Activated naive CD8-positive, alpha-beta T cell (primary cell): ENCODE data around the gene SPTLC2.
"Not testable (repeated sequence)": the region's sequence is repeated elsewhere in the genome, so short reads cannot be mapped to it uniquely, and the experiment has no call there.

Source experiments
- H3K27ac Mint-ChIP-seq: one replicate; pipeline ENCODE4 v1.8.0; 2021; ENCODE audit warnings: mixed read lengths
- H3K27me3 Mint-ChIP-seq: one replicate; pipeline ENCODE4 v1.8.0; 2021; ENCODE audit warnings: mixed read lengths
- H3K36me3 Mint-ChIP-seq: one replicate; pipeline ENCODE4 v1.8.0; 2021; ENCODE audit warnings: mixed read lengths
- H3K4me1 Mint-ChIP-seq: one replicate; pipeline ENCODE4 v1.8.0; 2021; ENCODE audit warnings: low read depth, mixed read lengths
- H3K4me3 Mint-ChIP-seq: one replicate; pipeline ENCODE4 v1.8.0; 2021; ENCODE audit warnings: mild to moderate bottlenecking, mixed read lengths
- H3K9me3 Mint-ChIP-seq: one replicate; pipeline ENCODE4 v1.8.0; 2021; ENCODE audit warnings: low read depth, mixed read lengths

SPTLC2 gene

DNA sequence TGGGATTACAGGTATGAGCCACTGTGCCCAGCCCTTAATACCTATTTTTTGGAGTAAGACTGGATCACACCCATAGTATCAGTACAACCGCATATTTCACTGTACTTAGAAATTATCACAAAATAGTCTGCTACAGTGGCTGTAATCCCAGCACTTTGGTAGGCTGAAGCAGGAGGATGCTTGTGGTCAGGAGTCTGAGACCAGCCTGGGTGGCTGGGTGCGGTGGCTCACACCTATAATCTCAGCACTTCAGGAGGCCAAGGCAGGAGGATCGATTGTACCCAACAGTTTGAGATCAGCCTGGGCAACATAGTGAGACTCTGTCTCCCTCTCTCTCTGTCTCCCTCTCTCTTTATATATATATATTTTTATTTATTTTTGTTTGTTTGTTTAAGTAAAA lies 5.9 kb downstream of the SPTLC2 start:
- no peak overlapping the region for H3K4me3 Mint-ChIP-seq
- peaks cover 64% of the 10 kb centered on the region for H3K4me1 Mint-ChIP-seq
- H3K36me3 Mint-ChIP-seq: peaks cover 3% of the 10 kb centered on the region
- H3K27me3 Mint-ChIP-seq: no peaks in the 10 kb centered on the region
- no peak overlapping the region for H3K27ac Mint-ChIP-seq
- no peaks in the 10 kb centered on the region for H3K9me3 Mint-ChIP-seq

GRCh38 chr14:77609922-77610321 lies 6.5 kb downstream of the SPTLC2 start:
- H3K9me3 Mint-ChIP-seq: no peaks in the 10 kb centered on the region
- peaks cover 63% of the 10 kb centered on the region for H3K4me1 Mint-ChIP-seq
- H3K36me3 Mint-ChIP-seq: peaks cover under 1% of the 10 kb centered on the region
- no peaks in the 10 kb centered on the region for H3K27me3 Mint-ChIP-seq
- no peak overlapping the region for H3K4me3 Mint-ChIP-seq
- H3K27ac Mint-ChIP-seq: no peak overlapping the region

DNA sequence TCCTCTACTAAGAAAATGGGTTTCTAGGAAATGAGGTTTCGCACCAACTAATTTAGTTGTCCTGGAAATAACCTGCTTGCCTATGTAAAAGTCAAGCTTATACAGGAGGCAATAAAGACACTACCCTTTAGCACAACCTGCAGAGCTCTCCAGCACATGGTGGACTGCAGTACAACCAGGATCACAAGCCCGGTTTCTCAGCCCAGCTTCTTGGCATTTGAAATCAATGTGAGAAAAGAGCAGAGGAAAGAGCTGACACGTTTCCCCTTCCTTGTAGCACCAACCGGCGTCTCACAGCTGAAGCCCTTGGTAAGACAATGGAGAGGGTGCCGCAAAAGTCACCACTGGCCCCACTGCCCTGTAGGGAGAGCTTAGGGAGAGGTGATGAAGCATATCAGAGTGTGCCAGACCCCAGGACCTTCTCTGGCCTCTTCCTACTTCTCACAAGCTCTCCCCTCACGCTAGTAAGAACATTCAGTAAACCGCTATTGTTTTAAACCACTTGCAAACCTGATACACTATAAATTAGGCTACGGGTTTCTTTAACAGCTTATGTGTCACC lies 8.6 kb downstream of the SPTLC2 start:
- Mint-ChIP-seq H3K4me3 (peak overlapping the region; percentile 23), H3K4me1 (peaks cover 58% of the 10 kb centered on the region), H3K27ac (peak overlapping the region; percentile 50), H3K36me3 (peaks cover 2% of the 10 kb centered on the region), H3K9me3 (no peaks in the 10 kb centered on the region), H3K27me3 (no peaks in the 10 kb centered on the region)

DNA sequence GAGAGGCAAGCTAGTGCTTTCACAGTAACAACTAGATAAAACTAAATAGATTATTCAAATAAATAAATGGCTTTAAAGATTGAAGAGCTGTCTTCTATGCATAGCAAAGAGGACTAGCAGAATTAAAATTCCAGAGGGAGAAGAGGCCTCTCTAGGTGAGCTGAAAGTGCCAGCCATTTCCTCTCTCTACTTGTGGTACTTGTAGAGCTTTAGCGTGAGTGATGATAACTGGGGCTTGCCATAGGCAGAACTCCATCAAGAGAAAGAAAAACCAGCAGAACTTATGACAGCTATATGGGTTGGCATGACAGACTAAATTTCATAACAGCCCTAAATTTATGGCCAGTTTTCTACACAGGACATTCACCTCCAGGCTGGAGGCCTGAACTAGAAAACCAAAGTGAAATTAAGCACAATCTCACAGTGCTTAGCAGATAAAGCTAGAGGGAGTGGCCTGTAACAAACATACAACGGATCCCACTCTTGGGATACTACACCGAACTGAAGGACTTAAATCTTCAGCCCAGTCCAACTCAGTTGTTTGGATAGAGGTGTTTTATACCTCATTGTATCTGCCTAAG lies 11.0 kb downstream of the SPTLC2 start:
- H3K4me3 Mint-ChIP-seq: no peak overlapping the region

DNA sequence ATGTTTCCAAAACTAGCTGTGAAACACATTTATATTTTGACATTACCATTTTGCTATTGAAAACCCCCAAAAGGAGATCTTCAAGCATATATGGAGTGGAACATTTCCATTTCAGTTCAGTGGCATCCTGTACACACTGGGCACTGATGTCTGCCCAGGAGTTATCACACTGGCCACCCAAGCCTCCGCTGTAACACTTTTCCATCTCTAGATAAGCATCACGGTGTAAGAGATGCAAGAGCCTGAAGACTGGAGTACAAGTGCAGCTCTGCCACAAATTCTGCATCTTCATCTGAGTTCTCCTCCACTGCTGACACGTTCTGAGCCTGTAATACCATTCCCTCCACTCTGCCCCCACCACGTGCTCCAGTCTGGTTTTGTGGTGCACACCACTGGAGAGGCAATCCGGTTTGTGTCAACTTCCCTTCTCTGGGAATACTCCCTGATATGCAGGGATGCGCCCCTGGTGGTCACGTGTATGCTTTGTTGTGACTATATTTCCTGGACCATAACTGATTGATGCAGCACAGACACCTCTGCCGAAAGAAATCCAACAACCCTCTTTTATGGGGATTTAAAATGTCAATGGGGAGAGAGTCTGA lies 12.7 kb downstream of the SPTLC2 start:
- H3K4me3 Mint-ChIP-seq: no peak overlapping the region
- no peaks in the 10 kb centered on the region for H3K27me3 Mint-ChIP-seq
- H3K36me3 Mint-ChIP-seq: peaks cover 2% of the 10 kb centered on the region
- H3K27ac Mint-ChIP-seq: no peak overlapping the region
- peaks cover 75% of the 10 kb centered on the region for H3K4me1 Mint-ChIP-seq
- H3K9me3 Mint-ChIP-seq: no peaks in the 10 kb centered on the region

More for the DNA sequence above, 11.0 kb downstream of the SPTLC2 start:
- no peaks in the 10 kb centered on the region for H3K27me3 Mint-ChIP-seq
- H3K4me1 Mint-ChIP-seq: peaks cover 63% of the 10 kb centered on the region
- no peaks in the 10 kb centered on the region for H3K9me3 Mint-ChIP-seq
- peaks cover 2% of the 10 kb centered on the region for H3K36me3 Mint-ChIP-seq
- H3K27ac Mint-ChIP-seq: peak overlapping the region; percentile 10

GRCh38 chr14:77603031-77603430 lies 13.4 kb downstream of the SPTLC2 start:
- Mint-ChIP-seq H3K9me3 (no peaks in the 10 kb centered on the region), H3K36me3 (peaks cover 2% of the 10 kb centered on the region), H3K4me3 (no peak overlapping the region), H3K4me1 (peaks cover 76% of the 10 kb centered on the region), H3K27me3 (no peaks in the 10 kb centered on the region), H3K27ac (no peak overlapping the region)

DNA sequence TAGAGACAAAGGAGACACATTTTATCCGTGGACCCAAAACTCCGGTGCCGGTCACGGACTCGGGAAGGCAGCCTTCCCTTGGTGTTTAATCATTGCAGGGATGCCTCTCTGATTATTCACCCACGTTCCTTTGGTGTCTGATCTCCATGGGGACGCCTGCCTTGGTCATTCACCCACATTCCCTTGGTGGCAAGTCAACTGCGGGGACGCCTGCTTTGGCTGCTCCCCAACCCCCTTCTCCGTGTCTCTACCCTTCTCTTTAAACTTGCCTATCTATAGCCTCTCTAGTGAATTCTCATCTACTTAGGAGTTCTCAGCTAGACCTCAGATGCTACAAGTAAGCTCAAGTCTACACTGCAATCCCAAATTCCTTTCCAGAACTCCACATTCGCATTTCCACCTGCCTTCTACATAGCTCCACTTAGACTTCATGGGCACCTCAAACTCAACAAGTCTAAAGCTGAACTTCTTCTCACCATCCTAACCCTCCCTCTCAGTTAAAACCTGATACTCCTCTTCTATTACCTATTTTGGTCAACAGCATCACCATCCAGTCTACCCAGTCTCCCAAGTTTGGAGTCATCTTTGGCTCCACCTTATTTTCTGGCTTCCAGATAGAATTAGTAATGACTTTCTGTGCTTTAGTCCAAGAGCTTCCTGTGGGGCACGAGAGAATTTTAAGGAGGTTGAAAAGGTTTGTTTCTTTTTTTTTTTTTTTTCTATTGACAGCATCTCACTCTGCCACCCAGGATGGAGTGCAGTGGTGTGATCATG lies 14.4 kb downstream of the SPTLC2 start:
- Mint-ChIP-seq H3K27ac (no peak overlapping the region), H3K36me3 (peaks cover 4% of the 10 kb centered on the region), H3K9me3 (no peaks in the 10 kb centered on the region), H3K27me3 (no peaks in the 10 kb centered on the region), H3K4me3 (no peak overlapping the region), H3K4me1 (peaks cover 67% of the 10 kb centered on the region)

DNA sequence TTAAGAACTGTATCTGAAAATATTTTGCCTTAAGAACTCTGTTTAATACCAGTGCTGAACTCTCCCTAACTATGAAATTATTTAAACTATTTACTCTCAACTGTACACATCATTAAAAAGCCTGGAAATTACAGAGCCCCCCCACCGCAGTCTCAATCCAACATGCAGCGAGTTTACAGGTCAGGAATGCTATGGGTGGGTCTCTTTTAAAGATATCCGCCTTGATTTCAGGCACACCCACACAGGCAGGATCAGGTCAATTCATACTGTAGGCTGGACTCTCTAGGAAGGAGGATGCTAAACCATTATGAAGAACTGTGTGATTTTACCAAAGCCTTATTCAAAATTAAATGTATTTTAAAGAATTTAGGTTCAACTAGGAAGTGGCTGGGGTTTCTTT lies 16.5 kb downstream of the SPTLC2 start:
- peaks cover 12% of the 10 kb centered on the region for H3K36me3 Mint-ChIP-seq
- no peaks in the 10 kb centered on the region for H3K9me3 Mint-ChIP-seq
- no peak overlapping the region for H3K4me3 Mint-ChIP-seq
- H3K27me3 Mint-ChIP-seq: no peaks in the 10 kb centered on the region
- peaks cover 56% of the 10 kb centered on the region for H3K4me1 Mint-ChIP-seq
- peak overlapping the region; percentile 37 for H3K27ac Mint-ChIP-seq

GRCh38 chr14:77598366-77599070 lies 17.9 kb downstream of the SPTLC2 start:
- peak overlapping the region; percentile 86 for H3K27ac Mint-ChIP-seq
- no peaks in the 10 kb centered on the region for H3K27me3 Mint-ChIP-seq
- peaks cover 62% of the 10 kb centered on the region for H3K4me1 Mint-ChIP-seq
- peak overlapping the region; percentile 71 for H3K4me3 Mint-ChIP-seq
- no peaks in the 10 kb centered on the region for H3K9me3 Mint-ChIP-seq
- peaks cover 14% of the 10 kb centered on the region for H3K36me3 Mint-ChIP-seq

GRCh38 chr14:77593501-77593961 lies 22.9 kb downstream of the SPTLC2 start:
- Mint-ChIP-seq H3K4me1 (peaks cover 56% of the 10 kb centered on the region), H3K9me3 (no peaks in the 10 kb centered on the region), H3K4me3 (peak overlapping the region; percentile 78), H3K27ac (peak overlapping the region; percentile 75), H3K36me3 (peaks cover 24% of the 10 kb centered on the region), H3K27me3 (no peaks in the 10 kb centered on the region)

- H3K9me3 Mint-ChIP-seq: no peaks in the 10 kb centered on the region
- no peak overlapping the region for H3K27ac Mint-ChIP-seq
- peaks cover 22% of the 10 kb centered on the region for H3K36me3 Mint-ChIP-seq
- no peak overlapping the region for H3K4me3 Mint-ChIP-seq
- H3K4me1 Mint-ChIP-seq: peaks cover 55% of the 10 kb centered on the region
- H3K27me3 Mint-ChIP-seq: no peaks in the 10 kb centered on the region
Measured at GRCh38 chr14:77590845-77591485, 25.5 kb downstream of the SPTLC2 start.

- peaks cover 45% of the 10 kb centered on the region for H3K4me1 Mint-ChIP-seq
Measured at GRCh38 chr14:77589099-77589498, 27.3 kb downstream of the SPTLC2 start.

DNA sequence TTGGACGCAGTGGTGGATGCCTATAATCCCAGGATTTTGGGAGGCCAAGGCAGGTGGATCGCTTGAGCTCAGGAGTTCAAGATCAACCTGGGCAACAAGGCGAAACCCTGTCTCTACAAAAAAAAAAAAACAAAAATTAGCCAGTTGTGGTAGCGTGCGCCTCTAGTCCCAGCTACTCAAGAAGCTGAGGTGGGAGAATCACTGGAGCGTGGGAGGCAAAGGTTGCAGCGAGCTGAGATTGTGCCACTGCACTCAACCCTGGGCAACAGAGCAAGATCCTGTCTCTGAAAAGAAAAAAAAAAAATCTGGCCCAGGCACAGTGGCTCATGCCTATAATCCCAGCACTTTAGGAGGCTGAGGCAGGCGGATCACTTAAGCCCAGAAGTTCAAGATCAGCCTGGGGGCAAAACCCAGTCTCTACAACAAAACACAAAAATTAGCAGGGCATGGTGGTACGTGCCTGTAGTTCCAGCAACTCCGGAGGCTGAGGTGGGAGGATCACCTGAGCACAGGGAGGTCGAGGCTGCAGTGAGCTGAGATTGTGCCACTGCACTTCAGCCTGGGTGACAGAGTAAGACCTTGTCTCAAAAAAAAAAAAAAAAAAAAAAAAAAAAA lies 27.9 kb downstream of the SPTLC2 start:
- peaks cover 40% of the 10 kb centered on the region for H3K4me1 Mint-ChIP-seq
- not testable (repeated sequence) for H3K27me3 Mint-ChIP-seq

More at GRCh38 chr14:77589099-77589498, 27.3 kb downstream of the SPTLC2 start:
- Mint-ChIP-seq H3K9me3 (no peaks in the 10 kb centered on the region), H3K27me3 (no peaks in the 10 kb centered on the region), H3K27ac (no peak overlapping the region), H3K4me3 (no peak overlapping the region), H3K36me3 (peaks cover 13% of the 10 kb centered on the region)

GRCh38 chr14:77585385-77585784 lies 31.1 kb downstream of the SPTLC2 start:
- peaks cover 41% of the 10 kb centered on the region for H3K4me1 Mint-ChIP-seq
- H3K9me3 Mint-ChIP-seq: no peaks in the 10 kb centered on the region
- peaks cover 5% of the 10 kb centered on the region for H3K36me3 Mint-ChIP-seq
- no peak overlapping the region for H3K27ac Mint-ChIP-seq
- no peak overlapping the region for H3K4me3 Mint-ChIP-seq
- no peaks in the 10 kb centered on the region for H3K27me3 Mint-ChIP-seq

More for the DNA sequence above, 27.9 kb downstream of the SPTLC2 start:
- H3K36me3 Mint-ChIP-seq: peaks cover 13% of the 10 kb centered on the region
- H3K4me3 Mint-ChIP-seq, H3K27ac Mint-ChIP-seq, H3K9me3 Mint-ChIP-seq: not testable (repeated sequence)
